AG10803 (cell line): ENCODE measurements around the gene ZBTB16.

Experiments used
- DNase-seq: peaks from one replicate; pipeline ENCODE4 v3.0.0; 2010; ENCODE audit warnings: low read depth
- H3K4me3 ChIP-seq: 2 replicates; pipeline ENCODE4 v1.5.1; 2011; ENCODE audit warnings: mild to moderate bottlenecking, low read length, control low read depth
- TF ChIP-seq, protein P1 (sequence below): conservative IDR thresholded peaks from 2 replicates; pipeline ENCODE4 v1.5.1; 2011; ENCODE audit warnings: mild to moderate bottlenecking, low read length, control low read depth, inconsistent platforms

Gene ZBTB16

DNA sequence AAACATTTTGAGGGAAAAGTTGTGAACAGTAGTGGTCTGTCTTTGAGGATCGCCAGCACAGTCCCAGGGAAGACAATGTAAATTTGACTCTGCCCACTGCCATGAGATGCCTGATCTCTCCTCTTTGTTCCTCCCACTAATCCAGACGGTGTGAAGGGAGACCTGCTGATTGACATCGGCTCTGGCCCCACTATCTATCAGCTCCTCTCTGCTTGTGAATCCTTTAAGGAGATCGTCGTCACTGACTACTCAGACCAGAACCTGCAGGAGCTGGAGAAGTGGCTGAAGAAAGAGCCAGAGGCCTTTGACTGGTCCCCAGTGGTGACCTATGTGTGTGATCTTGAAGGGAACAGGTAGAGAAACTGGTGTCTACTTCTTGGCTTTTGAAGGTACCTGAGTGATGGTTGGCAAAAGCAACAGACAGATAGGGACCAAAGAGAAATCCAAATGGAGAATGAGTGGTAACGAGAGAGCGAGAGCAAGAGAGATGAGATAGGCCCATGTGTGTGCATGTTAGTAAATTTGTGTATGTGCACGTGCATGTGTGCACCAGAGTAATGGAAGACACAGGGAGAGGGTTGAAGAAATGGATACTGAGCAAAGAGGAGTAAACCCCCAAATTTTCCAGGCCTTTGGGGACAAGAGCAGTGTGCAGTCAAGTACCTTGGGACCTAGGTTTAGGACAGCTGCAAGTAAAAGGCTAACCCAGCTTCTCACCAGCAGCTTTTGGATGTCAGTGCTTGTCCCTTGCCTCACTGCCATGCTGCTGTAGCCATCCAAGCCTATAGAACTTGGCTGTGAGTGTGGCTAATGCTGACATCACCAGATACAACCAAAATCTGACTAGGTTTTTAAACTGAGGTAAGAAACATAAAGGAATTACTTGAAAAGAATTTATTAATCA lies 238.5 kb downstream of the ZBTB16 start:
- TF ChIP-seq, protein P1, sequence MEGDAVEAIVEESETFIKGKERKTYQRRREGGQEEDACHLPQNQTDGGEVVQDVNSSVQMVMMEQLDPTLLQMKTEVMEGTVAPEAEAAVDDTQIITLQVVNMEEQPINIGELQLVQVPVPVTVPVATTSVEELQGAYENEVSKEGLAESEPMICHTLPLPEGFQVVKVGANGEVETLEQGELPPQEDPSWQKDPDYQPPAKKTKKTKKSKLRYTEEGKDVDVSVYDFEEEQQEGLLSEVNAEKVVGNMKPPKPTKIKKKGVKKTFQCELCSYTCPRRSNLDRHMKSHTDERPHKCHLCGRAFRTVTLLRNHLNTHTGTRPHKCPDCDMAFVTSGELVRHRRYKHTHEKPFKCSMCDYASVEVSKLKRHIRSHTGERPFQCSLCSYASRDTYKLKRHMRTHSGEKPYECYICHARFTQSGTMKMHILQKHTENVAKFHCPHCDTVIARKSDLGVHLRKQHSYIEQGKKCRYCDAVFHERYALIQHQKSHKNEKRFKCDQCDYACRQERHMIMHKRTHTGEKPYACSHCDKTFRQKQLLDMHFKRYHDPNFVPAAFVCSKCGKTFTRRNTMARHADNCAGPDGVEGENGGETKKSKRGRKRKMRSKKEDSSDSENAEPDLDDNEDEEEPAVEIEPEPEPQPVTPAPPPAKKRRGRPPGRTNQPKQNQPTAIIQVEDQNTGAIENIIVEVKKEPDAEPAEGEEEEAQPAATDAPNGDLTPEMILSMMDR: no peak
- peak; percentile 68 for DNase-seq
- peak overlapping the region; percentile 81 for H3K4me3 ChIP-seq

DNA sequence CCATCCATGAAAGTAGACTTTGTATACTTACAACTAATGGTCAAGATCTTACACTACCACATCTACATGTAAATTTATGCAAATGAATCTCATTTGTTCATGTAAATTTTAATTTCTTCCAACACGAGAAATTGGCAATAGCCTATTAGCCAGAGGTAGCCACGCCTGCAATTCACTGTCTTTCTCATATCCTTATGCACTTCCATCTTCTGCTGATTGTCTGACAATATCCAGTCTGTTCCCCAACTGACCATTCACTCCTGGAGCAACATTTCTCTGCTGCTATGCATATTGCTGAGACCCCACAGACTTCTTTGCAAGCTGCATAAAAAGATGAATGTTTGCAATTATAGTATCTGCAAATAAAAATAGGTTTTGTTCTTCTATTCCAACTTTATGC lies 239.2 kb downstream of the ZBTB16 start:
- H3K4me3 ChIP-seq: peak overlapping the region; percentile 81
- TF ChIP-seq, protein P1: no peak
- DNase-seq: no peak
